ENCODE data around the gene OGFRL1.

DNA sequence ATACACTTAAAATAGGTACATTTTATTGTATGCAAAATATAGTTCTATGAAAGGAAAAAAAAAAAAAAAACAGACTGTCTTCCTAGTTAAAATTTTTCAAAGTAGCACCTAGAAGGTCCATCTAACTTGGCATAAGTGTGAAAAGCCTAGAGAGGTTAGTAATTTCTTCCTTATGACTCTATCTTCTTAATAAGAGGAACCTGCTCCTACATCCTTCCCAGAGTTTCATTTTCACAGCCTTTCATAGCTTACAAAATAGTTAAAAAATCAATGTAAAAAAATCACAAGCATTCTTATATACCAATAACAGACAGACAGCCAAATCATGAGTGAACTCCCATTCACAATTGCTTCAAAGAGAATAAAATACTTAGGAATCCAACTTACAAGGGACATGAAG lies 28.8 kb downstream of the OGFRL1 start:
- TF ChIP-seq, protein P1, sequence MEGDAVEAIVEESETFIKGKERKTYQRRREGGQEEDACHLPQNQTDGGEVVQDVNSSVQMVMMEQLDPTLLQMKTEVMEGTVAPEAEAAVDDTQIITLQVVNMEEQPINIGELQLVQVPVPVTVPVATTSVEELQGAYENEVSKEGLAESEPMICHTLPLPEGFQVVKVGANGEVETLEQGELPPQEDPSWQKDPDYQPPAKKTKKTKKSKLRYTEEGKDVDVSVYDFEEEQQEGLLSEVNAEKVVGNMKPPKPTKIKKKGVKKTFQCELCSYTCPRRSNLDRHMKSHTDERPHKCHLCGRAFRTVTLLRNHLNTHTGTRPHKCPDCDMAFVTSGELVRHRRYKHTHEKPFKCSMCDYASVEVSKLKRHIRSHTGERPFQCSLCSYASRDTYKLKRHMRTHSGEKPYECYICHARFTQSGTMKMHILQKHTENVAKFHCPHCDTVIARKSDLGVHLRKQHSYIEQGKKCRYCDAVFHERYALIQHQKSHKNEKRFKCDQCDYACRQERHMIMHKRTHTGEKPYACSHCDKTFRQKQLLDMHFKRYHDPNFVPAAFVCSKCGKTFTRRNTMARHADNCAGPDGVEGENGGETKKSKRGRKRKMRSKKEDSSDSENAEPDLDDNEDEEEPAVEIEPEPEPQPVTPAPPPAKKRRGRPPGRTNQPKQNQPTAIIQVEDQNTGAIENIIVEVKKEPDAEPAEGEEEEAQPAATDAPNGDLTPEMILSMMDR (IDR thresholded peaks at IDR 0.05): no peak
- TF ChIP-seq TEAD4 (CRISPR knock-in tag; IDR thresholded peaks at IDR 0.05) (no peak), TEAD1 (CRISPR knock-in tag; IDR thresholded peaks at IDR 0.05) (no peak), IRF2 (CRISPR knock-in tag; IDR thresholded peaks at IDR 0.05; ENCODE audit: borderline replicate concordance, low read depth) (no peak), ZNF138 (CRISPR knock-in tag; conservative IDR thresholded peaks at IDR 0.05) (no peak), CBFB (CRISPR knock-in tag; IDR thresholded peaks at IDR 0.05; ENCODE audit: low read depth) (no peak), ZNF232 (CRISPR knock-in tag; IDR thresholded peaks at IDR 0.05) (no peak)
- TF ChIP-seq, protein P2, sequence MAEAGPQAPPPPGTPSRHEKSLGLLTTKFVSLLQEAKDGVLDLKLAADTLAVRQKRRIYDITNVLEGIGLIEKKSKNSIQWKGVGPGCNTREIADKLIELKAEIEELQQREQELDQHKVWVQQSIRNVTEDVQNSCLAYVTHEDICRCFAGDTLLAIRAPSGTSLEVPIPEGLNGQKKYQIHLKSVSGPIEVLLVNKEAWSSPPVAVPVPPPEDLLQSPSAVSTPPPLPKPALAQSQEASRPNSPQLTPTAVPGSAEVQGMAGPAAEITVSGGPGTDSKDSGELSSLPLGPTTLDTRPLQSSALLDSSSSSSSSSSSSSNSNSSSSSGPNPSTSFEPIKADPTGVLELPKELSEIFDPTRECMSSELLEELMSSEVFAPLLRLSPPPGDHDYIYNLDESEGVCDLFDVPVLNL (CRISPR knock-in tag; IDR thresholded peaks at IDR 0.05; ENCODE audit: borderline replicate concordance, low read depth): no peak
- TF ChIP-seq, protein P3, sequence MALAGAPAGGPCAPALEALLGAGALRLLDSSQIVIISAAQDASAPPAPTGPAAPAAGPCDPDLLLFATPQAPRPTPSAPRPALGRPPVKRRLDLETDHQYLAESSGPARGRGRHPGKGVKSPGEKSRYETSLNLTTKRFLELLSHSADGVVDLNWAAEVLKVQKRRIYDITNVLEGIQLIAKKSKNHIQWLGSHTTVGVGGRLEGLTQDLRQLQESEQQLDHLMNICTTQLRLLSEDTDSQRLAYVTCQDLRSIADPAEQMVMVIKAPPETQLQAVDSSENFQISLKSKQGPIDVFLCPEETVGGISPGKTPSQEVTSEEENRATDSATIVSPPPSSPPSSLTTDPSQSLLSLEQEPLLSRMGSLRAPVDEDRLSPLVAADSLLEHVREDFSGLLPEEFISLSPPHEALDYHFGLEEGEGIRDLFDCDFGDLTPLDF (CRISPR knock-in tag; IDR thresholded peaks at IDR 0.05): no peak

Measured in WTC11 (cell line).